ENCODE measurements around the gene CRTC3. TPM values are rescaled to one million over a fixed set of nuclear protein-coding genes. Genes with fewer than 3 reads are reported as not detected.

CRTC3 gene
- 16.2 and 24.1 TPM in 2 replicates for total RNA-seq

GRCh38 chr15:90529371-90530249, at the start of gene CRTC3:
Gene CRTC3, plus strand, starts transcription at chr15:90529923. Its CDS starts 149 bp downstream, at chr15:90530072.

Other genes starting within 250 kb of the CRTC3 start
- gene ZNF774, start 177.6 kb upstream of the CRTC3 start, total RNA-seq, result 1.5 and 5.3 TPM in 2 replicates
- gene IQGAP1, start 141.7 kb upstream of the CRTC3 start, total RNA-seq, result 344 and 378 TPM in 2 replicates
- 21.3 and 22.0 TPM in 2 replicates for gene BLM, start 187.4 kb downstream of the CRTC3 start, total RNA-seq

Data from thoracic aorta endothelial cell (primary cell).